ENCODE data around the gene EMSY. TPM values are rescaled to one million over a fixed set of nuclear protein-coding genes. Genes with fewer than 3 reads are reported as not detected.
"Not testable (repeated sequence)": the region's sequence is repeated elsewhere in the genome, so short reads cannot be mapped to it uniquely, and the experiment has no call there.

Gene EMSY
- 8.8 and 21.7 TPM in 2 replicates for total RNA-seq (2014; rRNA removed; shearing (Covaris generic))

GRCh38 chr11:76444384-76445120, at the start of gene EMSY:
TSS of gene EMSY (plus strand) at chr11:76445018. CDS start at chr11:76446939, 1,921 bp downstream.
- H3K36me3 ChIP-seq, result peaks cover 9% of the 10 kb centered on the region
- H3K9me3 ChIP-seq (replicated peaks), result no peaks in the 10 kb centered on the region
- DNase-seq (ENCODE audit: low read depth in 1 of 2, low spot score in 2 of 2), result peak; percentile 92 to 94
- H3K4me1 ChIP-seq (replicated peaks), result peaks cover 8% of the 10 kb centered on the region; the same call in 1 of the 2 replicates
- H3K27ac ChIP-seq, result peak within 1 kb of the TSS; percentile 80
- H3K27me3 ChIP-seq (replicated peaks), result no peaks in the 10 kb centered on the region
- H3K4me3 ChIP-seq, result peak within 1 kb of the TSS; percentile 65

GRCh38 chr11:76395296-76395695, 49.5 kb upstream of the EMSY start:
- Histone ChIP-seq H3K4me1 (replicated peaks) (no peaks in the 10 kb centered on the region), H3K36me3 (no peaks in the 10 kb centered on the region), H3K9me3 (replicated peaks) (no peaks in the 10 kb centered on the region), H3K27me3 (replicated peaks) (no peaks in the 10 kb centered on the region), H3K27ac (no peak overlapping the region), H3K4me3 (no peak overlapping the region)
- DNase-seq (ENCODE audit: low read depth in 1 of 2, low spot score in 2 of 2), result no peak

GRCh38 chr11:76397383-76397782, 47.4 kb upstream of the EMSY start:
- H3K4me3 ChIP-seq, result no peak overlapping the region
- H3K4me1 ChIP-seq (replicated peaks), result no peaks in the 10 kb centered on the region
- H3K27me3 ChIP-seq (replicated peaks), result no peaks in the 10 kb centered on the region
- H3K9me3 ChIP-seq (replicated peaks), result no peaks in the 10 kb centered on the region
- no peak for DNase-seq (ENCODE audit: low read depth in 1 of 2, low spot score in 2 of 2)
- H3K27ac ChIP-seq, result no peak overlapping the region
- no peaks in the 10 kb centered on the region for H3K36me3 ChIP-seq

GRCh38 chr11:76400967-76401366, 43.9 kb upstream of the EMSY start:
- no peak overlapping the region for H3K27ac ChIP-seq
- no peaks in the 10 kb centered on the region for H3K4me1 ChIP-seq (replicated peaks)
- H3K27me3 ChIP-seq (replicated peaks), result no peaks in the 10 kb centered on the region
- DNase-seq (ENCODE audit: low read depth in 1 of 2, low spot score in 2 of 2), result no peak
- H3K9me3 ChIP-seq (replicated peaks), result no peaks in the 10 kb centered on the region
- H3K4me3 ChIP-seq, result no peak overlapping the region
- H3K36me3 ChIP-seq, result no peaks in the 10 kb centered on the region

GRCh38 chr11:76401484-76401883, 43.3 kb upstream of the EMSY start:
- H3K27ac ChIP-seq; DNase-seq (ENCODE audit: low read depth in 1 of 2, low spot score in 2 of 2); H3K4me3 ChIP-seq: not testable (repeated sequence)

GRCh38 chr11:76406359-76406758, 38.5 kb upstream of the EMSY start:
- DNase-seq (ENCODE audit: low read depth in 1 of 2, low spot score in 2 of 2), result no peak
- H3K36me3 ChIP-seq, result no peaks in the 10 kb centered on the region
- H3K4me1 ChIP-seq (replicated peaks), result no peaks in the 10 kb centered on the region
- no peak overlapping the region for H3K4me3 ChIP-seq
- no peaks in the 10 kb centered on the region for H3K27me3 ChIP-seq (replicated peaks)
- no peaks in the 10 kb centered on the region for H3K9me3 ChIP-seq (replicated peaks)
- H3K27ac ChIP-seq, result no peak overlapping the region

More at GRCh38 chr11:76401484-76401883, 43.3 kb upstream of the EMSY start:
- not testable (repeated sequence) for H3K27me3 ChIP-seq (replicated peaks); H3K4me1 ChIP-seq (replicated peaks); H3K9me3 ChIP-seq (replicated peaks); H3K36me3 ChIP-seq

- no peak overlapping the region for H3K4me3 ChIP-seq
- no peaks in the 10 kb centered on the region for H3K36me3 ChIP-seq
- H3K9me3 ChIP-seq (replicated peaks), result no peaks in the 10 kb centered on the region
- H3K27ac ChIP-seq, result no peak overlapping the region
- DNase-seq (ENCODE audit: low read depth in 1 of 2, low spot score in 2 of 2), result no peak
- no peaks in the 10 kb centered on the region for H3K4me1 ChIP-seq (replicated peaks)
- no peaks in the 10 kb centered on the region for H3K27me3 ChIP-seq (replicated peaks)
Observed at GRCh38 chr11:76408171-76408965, 36.5 kb upstream of the EMSY start.

GRCh38 chr11:76410851-76411357, 33.9 kb upstream of the EMSY start:
- Histone ChIP-seq H3K4me1 (replicated peaks) (no peaks in the 10 kb centered on the region), H3K9me3 (replicated peaks) (no peaks in the 10 kb centered on the region), H3K27ac (no peak overlapping the region), H3K4me3 (no peak overlapping the region), H3K36me3 (no peaks in the 10 kb centered on the region), H3K27me3 (replicated peaks) (no peaks in the 10 kb centered on the region)
- no peak for DNase-seq (ENCODE audit: low read depth in 1 of 2, low spot score in 2 of 2)

- H3K9me3 ChIP-seq (replicated peaks), result no peaks in the 10 kb centered on the region
- H3K27ac ChIP-seq, result no peak overlapping the region
- H3K4me1 ChIP-seq (replicated peaks), result no peaks in the 10 kb centered on the region
- no peaks in the 10 kb centered on the region for H3K27me3 ChIP-seq (replicated peaks)
- DNase-seq (ENCODE audit: low read depth in 1 of 2, low spot score in 2 of 2), result no peak
- no peaks in the 10 kb centered on the region for H3K36me3 ChIP-seq
- no peak overlapping the region for H3K4me3 ChIP-seq
Observed at GRCh38 chr11:76415073-76415472, 29.7 kb upstream of the EMSY start.

- DNase-seq (ENCODE audit: low read depth in 1 of 2, low spot score in 2 of 2), result no peak
Observed at GRCh38 chr11:76419896-76420295, 24.9 kb upstream of the EMSY start.

GRCh38 chr11:76424379-76424778, 20.4 kb upstream of the EMSY start:
- H3K27ac ChIP-seq, result no peak overlapping the region
- H3K9me3 ChIP-seq (replicated peaks), result no peaks in the 10 kb centered on the region
- H3K36me3 ChIP-seq, result no peaks in the 10 kb centered on the region
- H3K4me1 ChIP-seq (replicated peaks), result no peaks in the 10 kb centered on the region
- no peaks in the 10 kb centered on the region for H3K27me3 ChIP-seq (replicated peaks)
- H3K4me3 ChIP-seq, result no peak overlapping the region
- no peak for DNase-seq (ENCODE audit: low read depth in 1 of 2, low spot score in 2 of 2)

More at GRCh38 chr11:76419896-76420295, 24.9 kb upstream of the EMSY start:
- no peaks in the 10 kb centered on the region for H3K9me3 ChIP-seq (replicated peaks)
- H3K4me3 ChIP-seq, result no peak overlapping the region
- H3K27me3 ChIP-seq (replicated peaks), result no peaks in the 10 kb centered on the region
- no peaks in the 10 kb centered on the region for H3K36me3 ChIP-seq
- H3K27ac ChIP-seq, result no peak overlapping the region
- no peaks in the 10 kb centered on the region for H3K4me1 ChIP-seq (replicated peaks)

- H3K9me3 ChIP-seq (replicated peaks), result no peaks in the 10 kb centered on the region
- no peak overlapping the region for H3K4me3 ChIP-seq
- no peaks in the 10 kb centered on the region for H3K4me1 ChIP-seq (replicated peaks)
- no peaks in the 10 kb centered on the region for H3K27me3 ChIP-seq (replicated peaks)
- no peak overlapping the region for H3K27ac ChIP-seq
- no peak for DNase-seq (ENCODE audit: low read depth in 1 of 2, low spot score in 2 of 2)
- H3K36me3 ChIP-seq, result no peaks in the 10 kb centered on the region
Observed at GRCh38 chr11:76424891-76425290, 19.9 kb upstream of the EMSY start.

- H3K4me1 ChIP-seq (replicated peaks), result no peaks in the 10 kb centered on the region
- no peaks in the 10 kb centered on the region for H3K9me3 ChIP-seq (replicated peaks)
- H3K4me3 ChIP-seq, result no peak overlapping the region
- no peak overlapping the region for H3K27ac ChIP-seq
- no peaks in the 10 kb centered on the region for H3K36me3 ChIP-seq
- no peaks in the 10 kb centered on the region for H3K27me3 ChIP-seq (replicated peaks)
- DNase-seq (ENCODE audit: low read depth in 1 of 2, low spot score in 2 of 2), result no peak
Observed at GRCh38 chr11:76426660-76427059, 18.2 kb upstream of the EMSY start.

- no peak for DNase-seq (ENCODE audit: low read depth in 1 of 2, low spot score in 2 of 2)
- H3K9me3 ChIP-seq (replicated peaks), result no peaks in the 10 kb centered on the region
- H3K27me3 ChIP-seq (replicated peaks), result no peaks in the 10 kb centered on the region
- H3K36me3 ChIP-seq, result no peaks in the 10 kb centered on the region
- H3K4me3 ChIP-seq, result no peak overlapping the region
- H3K27ac ChIP-seq, result no peak overlapping the region
- no peaks in the 10 kb centered on the region for H3K4me1 ChIP-seq (replicated peaks)
Observed at GRCh38 chr11:76436020-76436419, 8.8 kb upstream of the EMSY start.

All from SJSA1 (cell line).